NCI-H524 treated with DMSO at 0.1 percent for 48 hours (cell line): Measurements from ENCODE around the gene TMEM204.

Experiments
- DNase-seq: peaks from one replicate; lab custom pipeline; 2025; lab: John Stamatoyannopoulos, UW

The TMEM204 gene

DNA sequence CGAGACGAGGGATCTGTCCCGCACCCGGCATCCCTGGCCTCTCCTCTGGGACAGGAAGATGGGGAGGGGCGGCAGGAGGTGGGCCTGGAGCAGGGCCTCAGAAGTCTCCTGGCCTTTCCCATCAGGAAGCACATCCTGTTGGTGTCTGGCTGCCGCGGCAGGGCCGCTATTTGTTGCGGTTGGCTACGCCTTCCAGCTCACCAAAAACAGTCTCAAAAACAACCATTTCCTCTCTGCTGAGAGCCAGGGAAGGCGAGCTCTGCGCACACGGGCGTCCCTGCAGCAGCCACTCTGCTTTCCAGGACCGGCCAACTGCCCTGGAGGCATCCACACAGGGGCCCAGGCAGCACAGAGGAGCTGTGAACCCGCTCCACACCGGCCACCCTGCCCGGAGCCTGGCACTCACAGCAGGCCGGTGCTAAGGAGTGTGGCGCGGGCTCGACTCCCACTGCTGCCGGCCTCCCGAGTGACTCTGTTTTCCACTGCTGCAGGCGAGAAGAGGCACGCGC lies at the start of gene TMEM204:
Gene TMEM204 (plus strand): TSS at position 224 of the 509 bp plus-strand sequence. CDS start 610 bp downstream, outside the sequence.
- no peak for DNase-seq

DNA sequence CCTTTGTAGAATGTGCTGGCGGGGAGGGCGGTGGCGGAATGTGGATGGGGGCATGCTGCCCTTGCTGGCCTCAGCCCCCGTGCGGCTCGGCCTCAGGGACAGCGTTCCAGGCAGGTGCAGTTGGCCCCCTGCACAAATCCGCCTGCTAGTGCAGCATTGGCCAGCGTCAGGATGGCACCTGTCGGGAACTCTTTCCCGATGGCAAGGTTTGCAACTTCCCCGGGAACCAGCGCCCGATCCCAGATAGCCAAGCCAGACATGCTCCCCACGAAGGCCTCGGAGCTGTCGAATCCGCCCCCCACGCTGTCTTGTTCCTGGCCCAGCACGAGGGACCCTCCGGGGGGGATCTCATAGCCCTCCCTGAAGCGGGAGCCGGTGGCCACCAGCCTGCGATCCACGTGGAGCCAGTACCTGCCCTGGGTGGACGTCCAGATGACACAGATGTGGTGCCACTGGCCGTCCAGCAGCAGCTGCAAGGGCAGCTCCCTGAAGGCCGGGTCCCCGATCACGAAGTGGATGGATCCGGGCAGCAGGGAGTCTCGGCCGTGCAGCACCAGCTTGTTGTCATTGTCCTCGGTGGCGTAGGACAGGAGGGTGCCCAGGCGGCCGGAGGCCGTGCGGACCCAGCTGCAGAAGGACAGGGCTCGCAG lies 47.5 kb upstream of the TMEM204 start:
- no peak for DNase-seq

DNA sequence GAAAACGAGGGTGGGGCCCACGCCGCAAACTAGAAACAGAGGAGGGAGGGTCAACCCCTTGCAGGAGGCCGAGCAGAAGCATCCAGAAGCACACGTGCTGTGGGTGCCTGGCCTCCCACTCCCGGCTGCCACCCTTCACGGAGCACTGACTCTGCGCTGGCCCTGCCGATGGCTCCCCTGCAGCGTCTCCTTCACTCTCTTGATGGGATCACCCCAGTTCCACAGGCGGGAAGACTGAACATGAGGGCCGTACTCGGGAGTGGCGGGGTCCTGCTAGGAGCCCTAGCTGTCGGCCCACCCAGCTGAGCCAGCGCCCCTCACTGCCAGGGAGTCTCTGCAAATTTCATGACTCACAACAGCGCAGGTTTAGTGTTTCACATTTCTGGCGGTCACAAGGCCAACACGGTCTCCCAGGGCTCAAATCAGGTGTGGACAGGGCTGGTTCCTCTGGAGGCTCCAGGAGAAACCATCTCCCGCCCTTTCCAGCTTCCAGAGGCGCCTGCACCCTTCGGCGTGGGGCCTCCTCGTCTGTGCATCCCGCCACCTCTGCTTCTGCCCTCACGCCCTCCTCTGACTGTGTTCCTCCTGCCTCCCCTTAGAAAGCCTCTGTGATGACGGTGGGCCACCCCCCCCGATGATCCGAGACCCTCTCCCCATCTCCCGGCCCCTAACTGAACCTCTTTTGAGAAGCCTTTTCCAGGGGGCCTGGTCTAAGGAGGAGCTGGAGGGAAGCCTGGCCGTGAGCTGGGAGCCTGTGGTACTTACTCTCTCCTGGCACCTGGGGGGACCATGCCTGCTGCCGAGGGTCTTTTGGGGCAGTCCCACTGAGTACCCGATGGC lies 46.7 kb upstream of the TMEM204 start:
- no peak for DNase-seq

DNA sequence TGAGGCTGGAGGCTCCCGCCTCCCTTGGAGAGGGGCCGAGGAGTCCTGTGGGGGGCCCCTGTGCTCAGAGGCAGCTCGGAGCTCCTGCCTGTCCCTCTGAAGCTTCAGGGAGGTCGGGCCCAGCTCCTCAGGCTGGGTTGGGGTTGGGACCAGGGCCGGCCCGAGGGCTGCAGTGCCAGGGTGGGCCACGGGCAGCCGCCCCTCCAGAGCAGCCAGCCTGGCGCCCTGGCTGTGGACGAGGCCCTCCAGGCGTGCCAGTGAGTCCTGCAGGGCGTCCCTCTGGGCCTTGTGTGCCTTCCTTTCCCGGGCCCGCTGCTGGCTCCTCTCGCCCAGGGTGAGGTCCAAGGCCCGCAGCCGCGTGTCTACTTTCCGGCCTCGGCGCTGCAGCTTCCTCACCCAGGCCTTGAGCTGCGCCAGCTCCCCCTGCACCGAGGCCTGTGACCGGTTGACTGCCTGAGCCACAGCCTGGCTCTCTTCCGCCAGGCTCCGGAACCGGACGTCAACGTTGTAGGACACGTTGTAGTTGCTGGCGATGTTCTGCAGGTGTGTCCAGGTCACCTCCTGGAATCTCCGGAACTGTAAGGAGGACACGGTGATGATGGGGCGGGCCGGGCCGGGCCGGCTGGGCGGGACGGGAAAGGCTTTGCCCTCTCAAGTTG lies 45.9 kb upstream of the TMEM204 start:
- DNase-seq: no peak

DNA sequence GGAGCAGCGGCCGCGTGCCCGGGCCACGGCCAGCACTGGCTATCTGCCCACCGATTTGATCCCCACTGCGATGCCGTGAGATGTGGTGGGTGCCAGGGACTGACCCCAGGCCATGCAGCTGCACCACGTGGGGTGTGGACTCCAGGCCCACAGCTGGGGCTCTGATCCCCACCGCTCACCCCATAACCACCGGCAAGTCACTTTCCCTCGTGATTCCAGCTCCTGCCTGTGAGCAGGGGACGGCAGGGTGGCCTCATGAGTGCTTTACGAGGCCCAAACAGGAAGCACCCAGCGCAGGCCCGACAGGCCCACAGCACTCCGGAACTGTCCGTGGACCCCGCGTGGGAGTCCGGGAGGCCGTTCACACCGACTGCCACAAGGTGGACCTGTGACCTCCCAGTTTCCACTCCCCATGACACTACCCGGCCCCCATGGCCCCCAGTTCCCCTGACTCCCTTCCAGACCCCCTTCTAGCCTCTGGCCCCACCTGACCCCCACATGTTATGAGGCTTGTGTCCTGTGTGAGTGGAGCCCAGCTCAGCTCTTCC lies 45.3 kb upstream of the TMEM204 start:
- no peak for DNase-seq

DNA sequence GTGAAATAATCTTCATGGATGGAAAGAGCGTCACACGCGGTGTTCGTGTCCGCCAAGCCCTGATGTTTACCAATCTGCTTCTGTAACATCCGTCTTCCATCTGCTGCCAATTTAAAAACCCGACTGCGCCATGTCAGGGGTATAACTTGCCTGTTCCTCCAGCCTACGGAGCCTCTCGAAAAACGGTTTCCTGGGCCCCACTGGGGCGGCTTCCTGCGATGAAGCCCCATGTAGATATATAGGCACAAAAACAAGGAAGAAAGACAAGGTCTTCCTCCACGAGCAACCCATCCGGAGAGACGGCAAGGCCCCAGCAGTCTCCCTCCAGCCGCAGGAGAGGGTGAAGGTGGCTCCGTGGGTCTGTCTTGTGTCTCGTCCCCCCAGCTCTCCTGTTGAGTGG lies 44.8 kb upstream of the TMEM204 start, which contains the start of gene PTX4:
Gene PTX4 (minus strand): TSS at position 326 of the 400 bp plus-strand sequence. CDS start 35 bp downstream, at position 291.
- DNase-seq: no peak

DNA sequence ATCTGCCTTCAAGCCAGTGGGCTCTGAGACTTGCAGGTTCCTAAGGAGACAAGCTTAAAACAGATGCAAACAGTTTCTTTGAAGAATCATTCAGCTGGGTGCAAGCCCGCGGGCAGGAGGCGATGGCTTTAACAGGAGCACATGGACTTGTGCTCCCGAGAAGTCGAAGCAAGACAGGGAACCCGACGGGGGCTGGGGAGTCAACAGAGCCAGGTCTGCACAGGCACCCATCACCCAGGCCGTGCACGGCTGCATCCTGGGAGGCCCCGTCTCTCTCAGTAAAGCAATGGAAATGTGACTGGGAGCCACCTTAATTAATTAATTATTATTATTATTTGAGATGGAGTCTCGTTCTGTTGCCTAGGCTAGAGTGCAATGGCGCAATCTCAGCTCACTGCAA lies 44.4 kb upstream of the TMEM204 start:
- no peak for DNase-seq

DNA sequence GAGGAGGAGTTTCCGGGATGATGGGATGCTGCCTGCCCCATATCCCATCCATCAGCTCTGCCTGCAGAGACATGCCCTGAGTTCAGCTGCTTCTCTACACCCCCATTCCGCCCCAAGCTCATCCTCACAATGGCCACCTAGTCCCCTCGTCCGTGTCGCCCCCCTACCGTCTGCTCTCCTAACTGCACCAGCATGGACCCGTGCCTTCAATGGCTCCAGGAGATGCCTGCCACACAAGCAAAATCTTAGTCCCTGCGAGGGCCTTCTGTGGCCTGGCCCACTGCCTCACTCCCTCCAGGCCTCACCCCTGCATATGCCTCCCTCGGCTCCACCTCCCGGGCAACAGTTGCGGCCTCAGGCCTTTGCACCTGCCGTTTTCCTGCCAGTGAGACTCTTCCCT lies 42.1 kb upstream of the TMEM204 start:
- no peak for DNase-seq

DNA sequence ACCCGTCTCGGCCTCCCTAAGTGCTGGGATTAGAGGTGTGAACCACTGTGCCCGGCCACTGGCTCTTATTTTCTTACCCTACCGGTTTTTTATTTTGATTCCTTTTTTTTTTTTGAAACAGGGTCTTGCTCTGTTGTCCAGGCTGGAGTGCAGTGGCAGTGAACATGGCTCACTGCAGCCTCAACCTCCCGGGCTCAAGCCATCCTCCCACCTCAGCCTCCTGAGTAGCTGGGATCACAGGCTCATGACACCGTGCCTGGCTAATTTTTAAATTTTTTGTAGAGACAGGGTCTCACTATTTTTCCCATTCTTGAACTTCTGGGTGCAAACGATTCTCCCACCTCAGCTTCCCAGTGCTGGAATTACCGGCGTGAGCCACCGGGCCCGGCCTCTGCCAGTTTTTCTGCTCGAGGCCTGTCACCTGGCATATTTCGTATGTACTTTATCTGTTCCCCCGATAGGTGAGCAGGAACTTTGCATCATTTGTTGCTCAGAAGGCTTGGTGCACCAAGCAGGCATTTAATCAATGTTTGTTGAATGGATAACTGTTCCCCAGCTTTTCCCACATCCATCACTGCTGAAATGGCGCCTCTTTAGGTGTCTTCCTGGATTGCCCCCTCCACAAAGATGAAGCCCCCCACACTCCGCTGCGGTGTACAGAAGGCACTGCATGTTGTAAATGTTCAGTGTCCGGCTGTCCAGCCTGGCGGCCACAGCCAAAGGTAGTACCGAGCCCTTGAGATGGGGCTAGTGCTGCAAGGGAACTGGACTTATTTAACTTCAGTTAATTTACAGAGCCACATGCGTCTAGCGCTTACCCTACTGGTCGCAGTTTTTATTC lies 41.2 kb upstream of the TMEM204 start:
- DNase-seq: no peak

DNA sequence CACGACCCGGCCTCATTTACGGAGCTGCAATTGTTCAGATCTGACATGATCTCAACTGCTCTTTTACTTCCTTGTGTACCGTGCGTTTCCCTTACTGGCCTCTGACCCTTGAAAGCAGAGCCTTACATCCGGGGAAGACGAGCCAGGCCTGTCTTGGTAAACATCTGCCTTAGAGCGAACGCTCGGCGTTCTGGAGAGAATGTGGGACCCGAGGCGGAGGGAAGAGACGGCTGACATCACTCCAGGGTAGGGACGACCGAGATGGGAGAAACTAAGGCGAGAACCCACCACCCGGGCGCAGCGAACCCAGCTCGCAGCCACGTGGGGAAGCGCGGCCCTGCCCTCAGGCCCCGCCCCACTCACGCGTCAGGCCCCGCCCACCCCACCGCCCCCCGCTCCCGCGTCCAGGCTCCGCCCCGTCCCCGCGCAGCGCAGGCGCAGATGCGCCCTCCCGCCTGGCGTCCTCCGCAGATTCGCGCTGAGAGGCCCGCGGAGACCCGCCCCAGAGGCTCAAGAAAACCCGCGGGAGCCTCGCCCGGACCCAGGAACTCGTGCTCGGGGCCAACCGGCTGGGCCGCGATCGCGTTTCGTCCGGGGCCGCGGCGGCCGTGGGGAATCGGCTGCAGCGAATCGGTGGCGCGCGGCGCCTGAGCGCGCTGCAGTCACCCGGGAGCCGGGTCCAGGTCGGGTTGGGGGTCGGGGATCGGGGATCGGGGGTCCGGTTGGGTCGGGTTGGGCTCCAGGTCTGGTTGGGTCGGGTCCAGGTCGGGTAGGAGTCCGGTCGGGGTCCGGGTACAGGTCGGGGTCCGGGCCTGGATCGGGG lies 40.3 kb upstream of the TMEM204 start, which contains the start of gene TELO2:
Gene TELO2 (plus strand): TSS at position 438 of the 823 bp plus-strand sequence. CDS start 922 bp downstream, outside the sequence.
- DNase-seq: no peak

DNA sequence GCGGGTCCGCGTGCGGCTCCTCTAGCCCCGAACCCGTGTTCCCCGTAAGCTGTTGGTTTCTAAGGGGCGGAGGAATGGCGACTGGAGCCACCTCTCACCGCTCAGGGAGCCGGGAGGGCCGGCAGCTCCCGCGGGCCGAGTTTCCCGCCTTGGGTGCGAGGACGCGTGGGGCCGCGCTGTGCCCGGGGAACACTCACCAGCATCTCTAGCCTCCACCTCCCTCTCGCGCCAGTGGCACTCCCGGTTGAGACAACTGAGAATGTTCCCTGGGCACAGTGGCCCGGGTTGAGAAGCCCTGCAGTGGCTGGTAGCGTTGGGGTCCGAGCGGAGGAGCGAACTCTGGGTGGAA lies 39.7 kb upstream of the TMEM204 start:
- no peak for DNase-seq

DNA sequence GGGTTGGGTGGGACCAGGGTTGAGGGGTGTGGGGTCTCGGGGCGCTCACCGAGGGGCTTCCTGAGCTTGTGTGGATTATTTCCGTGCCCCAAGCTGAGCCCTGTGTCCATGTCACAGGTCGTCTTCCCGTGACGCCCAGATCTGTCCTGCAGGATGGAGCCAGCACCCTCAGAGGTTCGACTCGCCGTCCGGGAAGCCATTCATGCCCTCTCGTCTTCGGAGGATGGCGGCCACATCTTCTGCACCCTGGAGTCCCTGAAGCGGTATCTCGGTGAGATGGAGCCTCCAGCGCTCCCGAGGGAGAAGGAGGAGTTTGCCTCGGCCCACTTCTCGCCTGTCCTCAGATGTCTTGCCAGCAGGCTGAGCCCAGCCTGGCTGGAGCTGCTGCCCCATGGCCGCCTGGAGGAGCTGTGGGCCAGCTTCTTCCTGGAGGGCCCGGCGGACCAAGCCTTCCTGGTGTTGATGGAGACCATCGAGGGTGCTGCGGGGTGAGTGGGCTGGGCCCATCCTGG lies 39.3 kb upstream of the TMEM204 start:
- no peak for DNase-seq

DNA sequence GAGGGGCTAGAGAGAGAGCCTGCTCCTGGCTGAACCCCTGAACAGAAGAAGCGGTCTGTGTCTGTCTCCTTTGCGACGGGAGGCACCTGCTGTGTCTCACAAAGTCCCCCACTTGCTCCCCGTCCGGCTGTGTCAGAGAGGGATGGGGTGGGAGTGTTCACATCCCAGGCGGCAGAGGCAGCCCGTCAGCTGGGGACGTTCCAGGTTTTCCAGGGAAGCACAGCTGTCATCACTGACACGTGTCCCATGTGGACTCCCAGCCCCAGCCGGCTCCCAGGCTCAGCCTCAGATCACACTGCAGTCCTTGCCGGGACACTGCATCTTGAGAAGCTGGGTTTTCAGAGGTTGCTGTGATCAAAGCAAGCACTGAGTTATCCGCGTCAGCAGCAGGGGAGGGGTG lies 38.8 kb upstream of the TMEM204 start:
- DNase-seq: no peak

DNA sequence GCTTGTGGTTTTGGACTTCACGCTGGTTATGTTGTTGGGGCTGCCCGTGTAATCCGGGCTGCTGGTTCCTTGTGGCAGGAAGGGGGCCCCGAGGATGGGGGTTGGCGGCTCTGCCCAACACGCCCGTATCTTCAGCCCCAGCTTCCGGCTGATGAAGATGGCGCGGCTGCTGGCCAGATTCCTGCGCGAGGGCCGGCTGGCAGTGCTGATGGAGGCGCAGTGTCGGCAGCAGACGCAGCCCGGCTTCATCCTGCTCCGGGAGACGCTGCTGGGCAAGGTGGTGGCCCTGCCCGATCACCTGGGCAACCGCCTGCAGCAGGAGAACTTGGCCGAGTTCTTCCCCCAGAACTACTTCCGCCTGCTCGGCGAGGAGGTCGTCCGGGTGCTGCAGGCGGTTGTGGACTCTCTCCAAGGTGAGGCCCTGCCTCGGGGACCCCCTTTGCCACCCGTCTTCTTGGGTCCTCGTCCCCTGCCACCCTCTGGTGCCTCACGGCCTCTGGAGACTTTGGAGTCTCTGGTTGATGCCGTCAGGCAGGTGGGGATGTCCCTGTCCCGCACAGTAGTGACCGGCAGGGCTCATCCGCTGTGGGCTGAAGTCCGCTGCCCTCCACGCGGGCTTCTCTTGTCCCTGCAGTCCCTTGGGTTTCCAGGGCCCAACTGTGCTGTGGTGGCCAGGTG lies 38.1 kb upstream of the TMEM204 start:
- no peak for DNase-seq

DNA sequence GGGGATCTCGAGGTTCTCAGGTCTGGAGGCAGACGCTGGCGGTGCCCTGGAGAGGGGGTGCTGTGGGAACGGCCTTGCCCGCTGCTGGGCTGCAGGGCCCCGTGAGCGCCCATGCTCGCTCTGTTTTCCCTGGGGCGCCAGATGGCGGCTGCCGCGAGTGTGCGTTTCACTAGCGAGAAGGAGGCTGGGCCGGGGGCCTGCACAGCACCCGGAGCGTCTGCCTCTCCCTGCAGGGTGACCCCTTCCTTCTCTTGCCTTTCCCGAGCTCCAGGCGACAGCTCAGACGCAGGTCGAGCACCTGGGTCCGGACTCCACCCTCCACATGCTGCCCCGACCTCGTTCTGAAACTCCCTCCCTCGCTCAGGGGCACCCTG lies 37.6 kb upstream of the TMEM204 start:
- DNase-seq: no peak

DNA sequence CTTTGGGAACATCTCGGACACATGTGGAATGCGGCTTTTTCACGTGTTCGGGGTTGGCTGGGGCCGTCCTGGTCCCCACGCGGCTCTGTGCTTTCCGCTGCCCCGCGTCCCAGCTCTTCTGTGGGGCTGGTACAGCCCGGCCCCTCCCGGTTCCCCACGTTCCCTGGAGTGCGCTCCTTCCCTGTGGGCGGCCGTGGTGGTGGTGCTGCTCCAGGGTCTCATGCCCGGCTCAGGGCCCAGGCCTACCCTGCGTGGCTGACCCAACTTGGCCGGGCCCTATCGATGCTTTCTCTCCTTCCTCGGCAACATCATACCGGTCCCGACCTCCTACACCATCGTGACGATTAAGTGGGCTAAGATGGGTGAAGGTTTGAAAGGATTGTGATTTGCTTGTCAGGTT lies 37.0 kb upstream of the TMEM204 start:
- no peak for DNase-seq

DNA sequence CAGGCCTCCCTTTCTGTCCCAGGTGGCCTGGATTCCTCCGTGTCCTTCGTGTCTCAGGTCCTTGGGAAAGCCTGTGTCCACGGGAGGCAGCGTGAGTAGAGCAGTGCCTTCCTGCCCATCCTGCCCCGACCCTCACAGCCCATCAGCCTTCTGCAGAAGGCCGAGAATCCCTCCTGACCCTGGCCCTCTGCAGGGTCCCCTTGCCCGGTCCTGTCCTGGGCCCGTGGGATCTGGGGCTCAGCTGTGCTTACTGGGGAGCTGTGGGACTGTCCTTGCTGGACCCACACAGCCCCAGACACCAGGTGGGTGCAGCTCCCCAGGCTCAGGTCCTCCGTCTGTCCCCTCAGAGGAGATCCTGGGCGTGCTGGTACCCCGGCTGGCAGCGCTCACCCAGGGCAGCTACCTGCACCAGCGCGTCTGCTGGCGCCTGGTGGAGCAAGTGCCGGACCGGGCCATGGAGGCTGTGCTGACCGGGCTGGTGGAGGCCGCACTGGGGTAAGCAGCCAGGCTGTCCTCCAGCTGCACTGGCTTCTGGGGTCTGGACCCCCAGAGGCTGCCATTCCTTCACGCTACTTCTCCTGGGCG lies 36.4 kb upstream of the TMEM204 start:
- DNase-seq: no peak

DNA sequence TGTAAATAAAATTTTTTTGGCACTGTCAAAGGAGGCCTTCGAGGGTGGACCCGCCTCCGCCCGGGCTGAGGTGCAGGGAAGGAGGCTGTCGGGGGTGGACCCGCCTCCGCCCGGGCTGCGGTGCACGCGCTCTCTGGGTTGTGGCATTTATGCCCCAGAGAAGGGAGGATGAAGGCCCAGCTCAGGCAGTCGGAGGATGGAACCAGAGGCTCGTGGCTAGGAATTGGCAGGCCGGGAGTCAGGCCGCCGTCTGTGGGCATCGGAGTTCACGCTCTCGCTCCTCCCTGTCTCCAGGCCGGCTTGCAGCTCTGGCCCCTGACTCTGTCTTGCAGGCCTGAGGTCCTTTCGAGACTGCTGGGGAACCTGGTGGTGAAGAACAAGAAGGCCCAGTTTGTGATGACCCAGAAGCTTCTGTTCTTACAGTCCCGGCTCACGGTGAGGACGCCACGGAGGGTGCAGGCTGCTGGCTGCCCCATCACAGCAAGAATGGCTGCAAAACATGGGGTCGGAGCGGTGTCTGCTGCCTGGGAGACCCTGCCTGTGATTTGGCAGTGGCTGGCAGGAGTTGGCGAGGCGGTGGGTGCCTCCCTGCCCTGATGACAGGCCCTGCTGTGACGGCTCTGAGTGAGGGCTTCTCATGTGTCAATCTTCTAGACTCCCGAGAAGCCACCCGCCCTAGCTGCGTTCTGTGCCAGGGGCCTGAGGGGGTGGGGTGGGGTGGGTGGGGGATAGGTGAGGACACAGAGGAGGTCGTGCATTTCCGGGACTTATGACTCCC lies 34.4 kb upstream of the TMEM204 start:
- no peak for DNase-seq
